Measurements from ENCODE around the gene SLCO3A1. TPM values are rescaled to one million over a fixed set of nuclear protein-coding genes. Genes with fewer than 3 reads are reported as not detected.
"Not testable (repeated sequence)": the region's sequence is repeated elsewhere in the genome, so short reads cannot be mapped to it uniquely, and the experiment has no call there.

Gene SLCO3A1
- total RNA-seq, 1 donor from 2014 or later = 36.4 TPM

- DNase-seq (ENCODE audit: low spot score) = no peak
- ATAC-seq = no peak
- intact Hi-C loops (cut with DNase I) = no loop called here
Measured at GRCh38 chr15:92068121-92068520, 214.6 kb downstream of the SLCO3A1 start.

GRCh38 chr15:92069308-92070250 lies 216.1 kb downstream of the SLCO3A1 start:
- DNase-seq (ENCODE audit: low spot score) (no peak), ATAC-seq (peak; percentile 76)
- intact Hi-C loops (cut with DNase I) = loop anchor here (10.0 kb wide), 1 partner anchor 215 kb away; the partner anchor contains the start of gene SLCO3A1

DNA sequence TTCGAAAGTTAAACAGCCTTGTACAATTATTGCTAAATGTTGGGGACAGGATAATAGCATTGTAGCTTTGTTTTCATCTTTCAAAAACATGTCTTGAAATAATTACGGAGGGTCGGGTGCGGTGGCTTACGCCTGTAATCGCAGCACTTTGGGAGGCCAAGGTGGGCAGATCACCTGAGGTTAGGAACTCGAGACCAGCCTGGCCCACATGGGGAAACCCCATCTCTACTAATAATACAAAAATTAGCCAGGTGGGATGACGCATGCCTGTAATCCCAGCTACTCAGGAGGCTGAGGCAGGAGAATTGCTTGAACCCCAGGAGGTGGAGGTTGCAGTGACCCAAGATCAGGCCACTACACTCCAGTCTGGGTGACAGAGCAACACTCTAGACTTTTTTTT lies 216.7 kb downstream of the SLCO3A1 start:
- intact Hi-C loops (cut with DNase I) = loop anchor here (10.0 kb wide), 1 partner anchor 215 kb away; the partner anchor contains the start of gene SLCO3A1
- ATAC-seq; DNase-seq (ENCODE audit: low spot score): not testable (repeated sequence)

- intact Hi-C loops (cut with DNase I) = loop anchor here (10.0 kb wide), 1 partner anchor 216 kb away; the partner anchor contains the start of gene SLCO3A1
- ATAC-seq = no peak
- no peak for DNase-seq (ENCODE audit: low spot score)
Measured at GRCh38 chr15:92071045-92071634, 217.6 kb downstream of the SLCO3A1 start.

- no peak for ATAC-seq
- intact Hi-C loops (cut with DNase I) = loop anchor here (10.0 kb wide), 1 partner anchor 218 kb away; the partner anchor contains the start of gene SLCO3A1
- no peak for DNase-seq (ENCODE audit: low spot score)
Measured at GRCh38 chr15:92073044-92073785, 219.7 kb downstream of the SLCO3A1 start.

DNA sequence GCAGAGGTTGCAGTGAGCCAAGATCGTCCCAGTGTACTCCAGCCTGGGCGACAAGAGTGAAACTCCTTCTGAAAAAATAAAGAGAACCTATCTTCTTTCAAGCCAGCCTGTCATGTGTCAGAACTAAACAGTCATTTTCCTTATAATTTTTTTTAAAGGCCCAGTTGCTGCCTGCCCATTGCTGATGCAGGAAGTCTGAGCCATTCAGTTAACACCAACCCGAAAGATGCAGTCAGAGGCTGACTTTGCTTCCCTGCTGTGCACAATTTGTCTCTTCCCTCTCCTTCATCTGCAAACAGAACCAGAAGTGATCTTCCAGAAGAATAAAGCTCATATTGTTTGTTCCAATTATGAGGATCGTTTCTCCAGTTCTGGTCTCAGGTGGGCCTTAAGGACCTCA lies 220.6 kb downstream of the SLCO3A1 start:
- no peak for DNase-seq (ENCODE audit: low spot score)
- intact Hi-C loops (cut with DNase I) = loop anchor here (10.0 kb wide), 1 partner anchor 219 kb away; the partner anchor contains the start of gene SLCO3A1
- no peak for ATAC-seq

- DNase-seq (ENCODE audit: low spot score) (peak; percentile 69), ATAC-seq (peak; percentile 21)
- intact Hi-C loops (cut with DNase I) = loop anchor here (5.0 to 10.0 kb wide), 2 partner anchors 220 to 772 kb away; partner anchors contain the start of gene SLCO3A1
Measured at GRCh38 chr15:92074646-92075045, 221.1 kb downstream of the SLCO3A1 start.

GRCh38 chr15:92075764-92076163 lies 222.3 kb downstream of the SLCO3A1 start:
- DNase-seq (ENCODE audit: low spot score) (no peak), ATAC-seq (no peak)
- intact Hi-C loops (cut with DNase I) = loop anchor here (5.0 to 10.0 kb wide), 2 partner anchors 221 to 773 kb away; partner anchors contain the start of gene SLCO3A1

DNA sequence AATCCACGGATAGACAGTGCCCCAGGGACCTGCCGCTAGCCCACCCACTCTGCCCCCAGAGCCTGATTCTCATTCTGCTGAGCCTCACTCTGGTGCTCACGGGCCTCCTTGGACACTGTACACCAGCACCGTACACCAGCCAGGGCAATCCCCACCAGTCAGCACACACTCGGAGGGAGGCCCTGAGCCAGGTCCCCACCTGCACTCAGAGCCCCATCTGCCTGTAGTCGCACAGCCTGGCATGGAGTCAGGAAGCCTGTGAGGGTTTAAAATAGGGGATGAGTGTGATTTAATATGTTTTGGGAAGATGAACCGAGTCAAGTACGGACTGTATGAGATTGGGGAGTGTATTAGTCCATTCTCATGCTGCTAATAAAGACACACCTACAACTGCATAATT lies 223.0 kb downstream of the SLCO3A1 start:
- intact Hi-C loops (cut with DNase I) = loop anchor here (5.0 to 10.0 kb wide), 2 partner anchors 222 to 774 kb away; partner anchors contain the start of gene SLCO3A1
- ATAC-seq = no peak

DNA sequence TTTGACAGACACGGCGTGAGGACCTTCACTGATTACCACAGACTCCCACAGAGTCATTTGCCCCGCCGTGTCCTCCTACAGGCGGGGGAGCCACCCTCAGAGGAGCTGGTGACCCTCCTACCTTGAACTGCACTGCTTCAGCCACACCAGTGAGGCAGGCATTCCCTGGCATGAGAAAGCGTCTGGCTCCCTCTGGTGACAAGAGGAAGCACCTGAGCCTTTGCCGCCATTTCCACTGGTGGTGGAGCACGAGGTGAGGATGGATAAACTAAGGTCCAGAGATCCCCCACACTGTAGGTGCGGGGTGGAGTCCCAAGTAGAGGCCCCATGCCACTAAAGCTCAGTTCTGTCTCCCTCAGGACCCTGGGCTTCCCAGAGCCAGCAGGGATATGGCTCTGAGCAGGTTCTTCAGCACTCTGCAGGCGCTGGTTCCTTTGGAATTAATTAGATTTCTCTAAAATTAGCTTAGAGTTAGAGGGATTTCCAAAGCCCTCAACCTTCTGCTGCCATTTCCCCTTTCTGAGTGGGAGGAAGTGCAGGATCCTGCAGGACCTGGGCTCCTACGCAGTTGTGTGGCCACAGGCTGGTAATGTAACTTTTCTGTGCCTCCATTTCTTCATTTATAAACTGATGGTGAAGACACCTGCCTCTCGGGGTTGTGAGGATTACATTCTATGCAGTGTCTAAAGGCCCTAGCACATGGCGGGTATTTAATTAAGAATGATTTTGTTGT lies 224.0 kb downstream of the SLCO3A1 start:
- intact Hi-C loops (cut with DNase I) = loop anchor here (5.0 to 10.0 kb wide), 2 partner anchors 223 to 775 kb away; partner anchors contain the start of gene SLCO3A1
- DNase-seq (ENCODE audit: low spot score) (peak; percentile 83), ATAC-seq (peak; percentile 77)

More for the DNA sequence above, 223.0 kb downstream of the SLCO3A1 start:
- no peak for DNase-seq (ENCODE audit: low spot score)

- no peak for DNase-seq (ENCODE audit: low spot score)
- no peak for ATAC-seq
- intact Hi-C loops (cut with DNase I) = loop anchor here (5.0 to 10.0 kb wide), 2 partner anchors 223 to 776 kb away; partner anchors contain the start of gene SLCO3A1
Measured at GRCh38 chr15:92078270-92078669, 224.8 kb downstream of the SLCO3A1 start.

GRCh38 chr15:92079047-92079446 lies 225.5 kb downstream of the SLCO3A1 start:
- DNase-seq (ENCODE audit: low spot score) = no peak

GRCh38 chr15:92079647-92080255 lies 226.2 kb downstream of the SLCO3A1 start:
- ATAC-seq = no peak

More at GRCh38 chr15:92079047-92079446, 225.5 kb downstream of the SLCO3A1 start:
- intact Hi-C loops (cut with DNase I) = loop anchor here (5.0 to 10.0 kb wide), 2 partner anchors 224 to 777 kb away; partner anchors contain the start of gene SLCO3A1
- ATAC-seq = no peak

DNA sequence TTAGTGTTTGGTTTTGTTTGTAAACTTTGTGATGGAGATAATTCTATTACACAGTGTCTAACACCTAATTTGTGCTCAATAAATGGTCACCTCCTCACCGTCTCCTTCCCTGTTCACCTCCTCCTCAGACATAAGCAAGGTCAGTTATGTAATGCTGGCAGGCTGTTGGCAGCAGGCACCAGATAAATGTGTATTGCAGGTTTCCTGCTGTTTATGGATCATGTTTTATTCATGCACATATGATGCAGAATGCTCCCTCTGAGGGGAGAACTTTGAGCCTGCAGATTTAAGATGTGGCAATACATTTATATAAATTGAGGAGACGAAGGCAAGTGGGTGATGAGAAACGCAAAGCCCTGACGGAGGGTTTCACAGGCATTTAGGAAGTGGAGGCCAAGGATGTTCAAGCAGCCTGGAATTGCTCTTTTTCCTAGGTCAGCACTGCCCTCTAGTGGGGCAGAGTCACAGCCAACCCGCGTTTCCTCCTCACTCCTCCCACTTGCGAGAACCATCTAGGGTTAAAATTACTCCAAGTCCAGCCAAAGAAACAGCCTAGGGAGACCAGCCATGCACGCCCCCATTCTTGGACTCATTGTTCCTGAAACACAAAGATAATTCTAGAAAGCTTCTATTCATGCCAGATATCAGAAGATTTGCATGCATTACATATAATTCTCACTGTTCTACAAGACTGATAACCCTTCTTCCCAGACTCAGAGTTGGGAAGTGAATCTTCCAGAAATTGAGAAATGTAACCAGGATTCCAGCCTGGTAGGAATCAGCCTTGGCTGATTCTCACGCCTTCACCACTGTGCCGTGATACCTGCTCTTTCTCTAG lies 228.7 kb downstream of the SLCO3A1 start:
- intact Hi-C loops (cut with DNase I) = no loop called here
- ATAC-seq (peak; percentile 85), DNase-seq (ENCODE audit: low spot score) (peak; percentile 84)

More at GRCh38 chr15:92079647-92080255, 226.2 kb downstream of the SLCO3A1 start:
- intact Hi-C loops (cut with DNase I) = loop anchor here (5.0 to 10.0 kb wide), 2 partner anchors 225 to 777 kb away; partner anchors contain the start of gene SLCO3A1
- DNase-seq (ENCODE audit: low spot score) = no peak

GRCh38 chr15:92083190-92083589 lies 229.7 kb downstream of the SLCO3A1 start:
- intact Hi-C loops (cut with DNase I) = no loop called here
- ATAC-seq (no peak), DNase-seq (ENCODE audit: low spot score) (no peak)

- DNase-seq (ENCODE audit: low spot score) = no peak
- no peak for ATAC-seq
- intact Hi-C loops (cut with DNase I) = no loop called here
Measured at GRCh38 chr15:92087211-92087610, 233.7 kb downstream of the SLCO3A1 start.
